Right lobe of liver (tissue), 6 donors: ENCODE results near the gene PLCB1. TPM values are rescaled to one million over a fixed set of nuclear protein-coding genes. Genes with fewer than 3 reads are reported as not detected.

Source experiments
- ATAC-seq, 4 donors: fragments of 200-7000 bp; cut with Tn5 transposase; one replicate each; pipeline ENCODE4 v1.9.1; 2020; ENCODE audit warnings: mild to moderate bottlenecking in 4 of 4, moderate library complexity in 4 of 4
- DNase-seq, 3 donors: peaks; one replicate each; pipeline ENCODE4 v3.0.0-alpha.2; 2020
- H3K27ac ChIP-seq, 3 donors: fragments of 200-600 bp; one replicate each; pipeline ENCODE4 v1.8.0; 2022
- H3K27me3 ChIP-seq, 2 donors: fragments of 200-600 bp; one replicate each; pipeline ENCODE4 v1.8.0; 2022
- H3K36me3 ChIP-seq, 4 donors: fragments of 200-600 bp; sonication (generic) in 1 of 4; one replicate each; pipeline versions ENCODE4 v1.5.1 to v1.8.0; 2017 to 2022; ENCODE audit warnings: control low read depth in 1 of 4
- H3K4me1 ChIP-seq, 4 donors: fragments of 200-600 bp; sonication (generic) in 1 of 4; one replicate each; pipeline versions ENCODE4 v1.5.1 to v1.8.0; 2017 to 2022; ENCODE audit warnings: control low read depth in 1 of 4
- H3K4me3 ChIP-seq, 3 donors: fragments of 200-600 bp; one replicate each; pipeline ENCODE4 v1.8.0; 2022
- H3K9me3 ChIP-seq, 4 donors: fragments of 200-600 bp; sonication (generic) in 1 of 4; one replicate each; pipeline versions ENCODE4 v1.5.1 to v1.8.0; 2017 to 2022; ENCODE audit warnings: control low read depth in 1 of 4
- POLR2A ChIP-seq: fragments of 450-650 bp; IDR thresholded peaks from one replicate; pipeline ENCODE4 v1.6.1; 2017; ENCODE audit warnings: antibody characterized with exemption, mild to moderate bottlenecking
- WGBS: methylation state at CpG from one replicate; pipeline ENCODE4 v1.1.6; 2018; ENCODE audit warnings: low coverage, low lambda C conversion rate; ENCODE audit not compliant: insufficient coverage; ENCODE audit errors: missing lambda C conversion rate; 5-methylcytosine and 5-hydroxymethylcytosine counted together
- intact Hi-C, 2 donors: fragments of 100-400 bp; cut with DNase I; formaldehyde crosslinking; loops; one replicate each; pipeline versions ENCODE4 v1.11.2 to v1.14.1; 2022
- total RNA-seq, 6 experiments: library from RNA; depleted of rRNA in 2 of 6; stranded (reverse); fragments of >200 nt in 2 of 6; fragmentation: NEBNext Ultra II Directional in 3 of 6; extraction: Animal tissue kit (Norgen Biotek cat#: 25700) in 3 of 6; gene quantifications; one replicate each; pipeline versions ENCODE4 v1.1.0 to v1.2.4, GENCODE V29; 2016 to 2023
- TF ChIP-seq, protein P1 (sequence below), 4 donors: fragments of 200-600 bp in 3 of 4; fragments of 450-650 bp in 1 of 4; IDR thresholded peaks; one replicate each; pipeline versions ENCODE4 v1.5.1 to v1.8.0; 2016 to 2022; ENCODE audit warnings: antibody characterized with exemption in 4 of 4, mild to moderate bottlenecking in 2 of 4
- donor health status: DM: no; HTN: yes; CAD: no.
- donor health status: DM: no; HTN: no; CAD: no.
- donor health status: DM: no; HTN: no; CAD: no.
- donor health status: DM: no; HTN: yes; CAD: no.
- donor health status: DM: no; HTN: yes; CAD: no.

PLCB1 gene
- total RNA-seq, 6 experiments from 2014 or later, result 5.0 to 9.9 (median 5.7) TPM

DNA sequence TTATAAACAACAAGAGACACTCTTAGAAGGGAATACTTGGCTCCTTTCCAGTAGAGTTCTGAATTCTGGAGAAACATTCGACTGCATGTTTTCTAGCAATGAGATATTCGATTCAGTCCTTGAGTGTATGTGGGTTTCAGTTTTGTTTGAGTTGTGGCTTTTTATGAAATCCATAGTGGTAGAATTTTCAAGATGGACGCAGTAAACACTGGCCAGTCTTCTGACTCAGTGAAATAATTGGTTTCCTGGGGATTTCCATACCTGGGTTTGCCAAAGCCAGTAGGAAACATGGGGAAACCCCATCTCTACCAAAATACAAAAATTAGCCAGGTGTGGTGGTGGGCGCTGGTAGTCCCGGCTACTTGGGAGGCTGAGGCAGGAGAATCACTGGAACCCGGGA, 663.3 kb downstream of the PLCB1 start:
- DNase-seq (no peak), ATAC-seq (no peak)
- intact Hi-C loops, result no loop called here
- Histone ChIP-seq H3K4me3 (no peak overlapping the region), H3K36me3 (no peaks in the 10 kb centered on the region), H3K4me1 (no peaks in the 10 kb centered on the region), H3K27me3 (no peaks in the 10 kb centered on the region), H3K9me3 (no peaks in the 10 kb centered on the region), H3K27ac (no peak overlapping the region)
- TF ChIP-seq POLR2A, result no peak
- TF ChIP-seq, protein P1, sequence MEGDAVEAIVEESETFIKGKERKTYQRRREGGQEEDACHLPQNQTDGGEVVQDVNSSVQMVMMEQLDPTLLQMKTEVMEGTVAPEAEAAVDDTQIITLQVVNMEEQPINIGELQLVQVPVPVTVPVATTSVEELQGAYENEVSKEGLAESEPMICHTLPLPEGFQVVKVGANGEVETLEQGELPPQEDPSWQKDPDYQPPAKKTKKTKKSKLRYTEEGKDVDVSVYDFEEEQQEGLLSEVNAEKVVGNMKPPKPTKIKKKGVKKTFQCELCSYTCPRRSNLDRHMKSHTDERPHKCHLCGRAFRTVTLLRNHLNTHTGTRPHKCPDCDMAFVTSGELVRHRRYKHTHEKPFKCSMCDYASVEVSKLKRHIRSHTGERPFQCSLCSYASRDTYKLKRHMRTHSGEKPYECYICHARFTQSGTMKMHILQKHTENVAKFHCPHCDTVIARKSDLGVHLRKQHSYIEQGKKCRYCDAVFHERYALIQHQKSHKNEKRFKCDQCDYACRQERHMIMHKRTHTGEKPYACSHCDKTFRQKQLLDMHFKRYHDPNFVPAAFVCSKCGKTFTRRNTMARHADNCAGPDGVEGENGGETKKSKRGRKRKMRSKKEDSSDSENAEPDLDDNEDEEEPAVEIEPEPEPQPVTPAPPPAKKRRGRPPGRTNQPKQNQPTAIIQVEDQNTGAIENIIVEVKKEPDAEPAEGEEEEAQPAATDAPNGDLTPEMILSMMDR (IDR thresholded peaks at IDR 0.05), result no peak
- 75% methylated on average over 6 of the region's 6 CpGs for WGBS

DNA sequence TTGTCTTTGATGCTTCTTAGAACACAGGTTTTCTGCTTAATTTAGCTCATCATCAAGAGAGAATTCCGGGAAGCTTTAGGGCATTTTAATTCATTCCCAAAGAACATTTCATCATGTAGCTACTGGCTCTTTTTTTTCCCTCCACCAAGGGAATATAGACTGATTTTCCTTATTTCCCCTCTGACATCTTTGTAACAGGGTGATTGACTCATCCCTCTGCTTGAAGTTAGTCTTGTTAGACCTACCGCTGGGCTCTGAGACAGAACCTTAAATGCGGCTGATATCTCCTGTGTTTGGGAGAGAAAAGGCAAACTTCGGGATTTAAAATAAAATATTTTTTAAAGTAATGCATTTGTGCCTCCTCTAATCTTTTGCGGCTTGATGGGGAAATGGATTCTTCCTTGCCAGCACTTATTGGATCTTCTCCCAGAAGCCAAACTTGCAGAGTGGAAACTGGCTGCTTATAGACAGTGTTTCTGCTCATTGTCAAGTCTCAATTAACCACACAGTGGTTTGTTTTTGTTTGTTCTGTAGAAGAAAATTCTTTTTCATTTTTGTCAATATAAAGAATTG, 664.1 kb downstream of the PLCB1 start:
- DNase-seq (no peak), ATAC-seq (no peak)
- Histone ChIP-seq H3K27me3 (no peaks in the 10 kb centered on the region), H3K4me3 (no peak overlapping the region), H3K9me3 (no peaks in the 10 kb centered on the region), H3K36me3 (no peaks in the 10 kb centered on the region), H3K27ac (no peak overlapping the region), H3K4me1 (no peaks in the 10 kb centered on the region)
- 52% methylated on average over 5 of the region's 5 CpGs for WGBS
- no peak for TF ChIP-seq POLR2A
- TF ChIP-seq, protein P1 (IDR thresholded peaks at IDR 0.05), result no peak
- intact Hi-C loops, result no loop called here

DNA sequence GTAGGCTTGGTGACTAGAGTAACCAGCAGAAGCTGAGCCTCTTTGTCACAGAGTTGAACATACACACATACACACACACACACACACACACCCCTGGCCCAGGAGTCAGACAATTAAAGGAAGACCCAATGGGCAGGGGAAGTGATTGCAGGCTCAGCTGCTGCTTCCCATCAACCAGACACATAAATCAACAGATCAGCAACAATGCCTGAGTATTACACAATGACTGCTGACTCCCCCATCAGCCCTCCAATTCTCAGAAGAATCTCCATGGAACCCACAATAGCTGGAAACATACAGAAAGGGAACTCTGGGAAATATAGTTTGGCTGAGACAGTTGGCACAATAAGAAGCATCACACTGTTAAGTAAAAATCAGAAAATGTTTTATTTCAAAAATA, 666.4 kb downstream of the PLCB1 start:
- H3K4me3 ChIP-seq, result no peak overlapping the region
- H3K36me3 ChIP-seq, result no peaks in the 10 kb centered on the region
- no peaks in the 10 kb centered on the region for H3K27me3 ChIP-seq
- H3K27ac ChIP-seq, result no peak overlapping the region
- H3K4me1 ChIP-seq, result no peaks in the 10 kb centered on the region
- ATAC-seq, result no peak
- no peak for TF ChIP-seq POLR2A
- TF ChIP-seq, protein P1 (IDR thresholded peaks at IDR 0.05), result no peak
- intact Hi-C loops, result no loop called here
- DNase-seq, result no peak
- H3K9me3 ChIP-seq, result no peaks in the 10 kb centered on the region

DNA sequence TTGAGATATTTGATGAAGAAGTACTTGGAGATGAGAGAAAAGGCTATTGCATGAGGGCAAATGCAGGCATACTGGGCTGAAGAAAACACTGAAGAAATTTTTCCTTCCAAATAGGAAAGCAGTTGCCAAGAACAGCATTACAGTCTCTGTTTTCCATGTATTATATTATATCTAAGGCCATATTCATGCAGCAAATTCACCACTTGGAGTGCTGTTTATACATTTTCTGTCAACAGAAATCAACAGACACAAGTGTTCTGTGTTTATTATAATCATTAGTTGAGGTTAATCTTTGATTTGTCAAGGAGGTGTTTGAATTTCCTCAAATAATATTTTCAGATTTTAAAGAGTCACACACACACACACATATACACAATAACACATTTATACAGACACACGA, 668.0 kb downstream of the PLCB1 start:
- Histone ChIP-seq H3K4me1 (no peaks in the 10 kb centered on the region), H3K36me3 (no peaks in the 10 kb centered on the region), H3K4me3 (no peak overlapping the region), H3K27me3 (no peaks in the 10 kb centered on the region), H3K27ac (no peak overlapping the region), H3K9me3 (no peaks in the 10 kb centered on the region)
- no peak for DNase-seq
- no peak for TF ChIP-seq POLR2A
- TF ChIP-seq, protein P1 (IDR thresholded peaks at IDR 0.05), result no peak
- no peak for ATAC-seq
- intact Hi-C loops, result no loop called here
- 18% methylated on average over 1 of the region's 1 CpG for WGBS

DNA sequence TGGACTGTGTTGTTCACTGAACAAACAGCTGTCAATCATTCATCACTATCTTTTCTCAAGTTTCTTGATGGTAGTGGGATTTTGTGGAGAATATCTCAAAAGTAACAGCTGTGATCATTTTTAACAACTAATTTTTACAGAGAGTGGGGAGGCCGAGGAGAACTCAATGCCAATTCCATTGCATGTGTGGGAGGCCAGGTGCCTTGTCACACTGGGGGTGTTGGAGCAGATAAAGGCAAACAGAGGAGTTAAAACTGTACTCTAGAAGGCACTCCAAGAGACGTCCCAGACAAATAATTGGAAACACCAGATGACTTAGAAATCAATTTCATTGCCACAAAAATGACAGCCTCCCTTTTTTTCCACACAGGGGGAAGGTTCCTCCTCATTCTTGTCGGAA, 669.6 kb downstream of the PLCB1 start:
- Histone ChIP-seq H3K27me3 (no peaks in the 10 kb centered on the region), H3K9me3 (no peaks in the 10 kb centered on the region), H3K4me3 (no peak overlapping the region), H3K27ac (no peak overlapping the region), H3K4me1 (no peaks in the 10 kb centered on the region), H3K36me3 (no peaks in the 10 kb centered on the region)
- intact Hi-C loops, result no loop called here
- WGBS, result 64% methylated on average over 2 of the region's 3 CpGs
- TF ChIP-seq, protein P1 (IDR thresholded peaks at IDR 0.05), result no peak
- no peak for TF ChIP-seq POLR2A
- ATAC-seq, result no peak
- DNase-seq, result no peak
